Activated B cell treated with CpG ODN at 0.5 μM for 24 hours (primary cell): Measurements from ENCODE around the gene STYXL1. TPM values are rescaled to one million over a fixed set of nuclear protein-coding genes. Genes with fewer than 3 reads are reported as not detected.

Experiments used
- ATAC-seq: fragments of 200-7000 bp; cut with Tn5 transposase; one replicate; pipeline ENCODE4 v1.10.0; 2021; ENCODE audit warnings: low read depth, mild to moderate bottlenecking, moderate library complexity
- CTCF ChIA-PET: fragments of 350-600 bp; sonication (Branson Sonifier 250); formaldehyde crosslinking; loops from one replicate; lab custom pipeline; 2021; ENCODE audit warnings: antibody characterized with exemption; lab: Charles Lee
- POLR2A ChIA-PET: fragments of 350-600 bp; sonication (Branson Sonifier 250); formaldehyde crosslinking; loops from one replicate; lab custom pipeline; 2021; ENCODE audit warnings: antibody characterized with exemption; lab: Charles Lee
- DNase-seq: peaks from one replicate; pipeline ENCODE4 v3.0.0; 2022
- H3K27ac Mint-ChIP-seq: one replicate; pipeline ENCODE4 v1.8.0; 2020; ENCODE audit warnings: mixed read lengths
- H3K27me3 Mint-ChIP-seq: one replicate; pipeline ENCODE4 v1.8.0; 2021; ENCODE audit warnings: mixed read lengths
- H3K36me3 Mint-ChIP-seq: one replicate; pipeline ENCODE4 v1.8.0; 2021; ENCODE audit warnings: low read depth, mixed read lengths
- H3K4me1 Mint-ChIP-seq: one replicate; pipeline ENCODE4 v1.8.0; 2021; ENCODE audit warnings: mixed read lengths
- H3K4me3 Mint-ChIP-seq: one replicate; pipeline ENCODE4 v1.8.0; 2020; ENCODE audit warnings: mild to moderate bottlenecking, mixed read lengths
- H3K9me3 Mint-ChIP-seq: one replicate; pipeline ENCODE4 v1.8.0; 2020; ENCODE audit warnings: mixed read lengths
- CTCF ChIP-seq: fragments of 200-600 bp; IDR thresholded peaks from one replicate; pipeline ENCODE4 v1.8.0; 2022; ENCODE audit warnings: antibody characterized with exemption, mild to moderate bottlenecking
- intact Hi-C: fragments of 100-400 bp; cut with micrococcal nuclease; formaldehyde crosslinking; loops from one replicate; pipeline ENCODE4 v1.15.1; 2024
- total RNA-seq: library from RNA; stranded (reverse); gene quantifications from 2 replicates; pipeline ENCODE4 v1.2.3, GENCODE V29; 2022

STYXL1 gene
- total RNA-seq, 1 donor from 2014 or later, result 23.1 TPM

GRCh38 chr7:76076995-76077394 lies 29.2 kb upstream of the STYXL1 start:
- POLR2A ChIA-PET, result no interaction called here
- ATAC-seq, result no peak
- H3K4me3 Mint-ChIP-seq, result no peak overlapping the region
- no peak overlapping the region for H3K27ac Mint-ChIP-seq
- H3K27me3 Mint-ChIP-seq, result peaks cover 8% of the 10 kb centered on the region
- intact Hi-C loops, result no loop called here
- CTCF ChIA-PET, result no interaction called here
- H3K36me3 Mint-ChIP-seq, result no peaks in the 10 kb centered on the region
- H3K9me3 Mint-ChIP-seq, result peaks cover 8% of the 10 kb centered on the region
- peaks cover 3% of the 10 kb centered on the region for H3K4me1 Mint-ChIP-seq
- no peak for TF ChIP-seq CTCF
- DNase-seq, result no peak

GRCh38 chr7:76074972-76075370 lies 27.2 kb upstream of the STYXL1 start:
- DNase-seq, result no peak
- POLR2A ChIA-PET, result no interaction called here
- TF ChIP-seq CTCF, result no peak
- H3K4me3 Mint-ChIP-seq, result no peak overlapping the region
- ATAC-seq, result no peak
- H3K4me1 Mint-ChIP-seq, result peaks cover 3% of the 10 kb centered on the region
- intact Hi-C loops, result no loop called here
- CTCF ChIA-PET, result no interaction called here
- H3K27me3 Mint-ChIP-seq, result peaks cover under 1% of the 10 kb centered on the region
- H3K9me3 Mint-ChIP-seq, result peaks cover 8% of the 10 kb centered on the region
- H3K36me3 Mint-ChIP-seq, result no peaks in the 10 kb centered on the region
- H3K27ac Mint-ChIP-seq, result no peak overlapping the region

- peaks cover 8% of the 10 kb centered on the region for H3K9me3 Mint-ChIP-seq
- DNase-seq (no peak), ATAC-seq (no peak)
- ChIA-PET POLR2A (no interaction called here), CTCF (no interaction called here)
- H3K4me1 Mint-ChIP-seq, result peaks cover 3% of the 10 kb centered on the region
- no peak overlapping the region for H3K27ac Mint-ChIP-seq
- TF ChIP-seq CTCF, result no peak
- no peaks in the 10 kb centered on the region for H3K36me3 Mint-ChIP-seq
- H3K4me3 Mint-ChIP-seq, result no peak overlapping the region
- H3K27me3 Mint-ChIP-seq, result no peaks in the 10 kb centered on the region
- intact Hi-C loops, result no loop called here
Measured at GRCh38 chr7:76074306-76074971, 26.6 kb upstream of the STYXL1 start.

- no peaks in the 10 kb centered on the region for H3K36me3 Mint-ChIP-seq
- TF ChIP-seq CTCF, result no peak
- no peak for ATAC-seq
- intact Hi-C loops, result no loop called here
- H3K27ac Mint-ChIP-seq, result no peak overlapping the region
- DNase-seq, result no peak
- no peak overlapping the region for H3K4me3 Mint-ChIP-seq
- ChIA-PET POLR2A (no interaction called here), CTCF (no interaction called here)
- H3K9me3 Mint-ChIP-seq, result peaks cover 8% of the 10 kb centered on the region
- H3K4me1 Mint-ChIP-seq, result peaks cover 3% of the 10 kb centered on the region
- no peaks in the 10 kb centered on the region for H3K27me3 Mint-ChIP-seq
Measured at GRCh38 chr7:76073335-76073990, 25.7 kb upstream of the STYXL1 start.

GRCh38 chr7:76072243-76073148 lies 24.7 kb upstream of the STYXL1 start:
- intact Hi-C loops, result no loop called here
- H3K36me3 Mint-ChIP-seq, result peaks cover 3% of the 10 kb centered on the region
- no peak overlapping the region for H3K4me3 Mint-ChIP-seq
- ChIA-PET POLR2A (no interaction called here), CTCF (no interaction called here)
- TF ChIP-seq CTCF, result no peak
- H3K4me1 Mint-ChIP-seq, result peaks cover 3% of the 10 kb centered on the region
- DNase-seq (no peak), ATAC-seq (no peak)
- no peaks in the 10 kb centered on the region for H3K27me3 Mint-ChIP-seq
- H3K27ac Mint-ChIP-seq, result no peak overlapping the region
- H3K9me3 Mint-ChIP-seq, result peaks cover 8% of the 10 kb centered on the region
